CD4-positive, alpha-beta T cell treated with Interleukin-15 for 1 hour (primary cell): ENCODE results near the gene CHST9.
"Not testable (repeated sequence)": the region's sequence is repeated elsewhere in the genome, so short reads cannot be mapped to it uniquely, and the experiment has no call there.

ENCODE experiments used
- DNase-seq: peaks from one replicate; pipeline ENCODE4 v3.0.0-alpha.2; 2020

CHST9 gene

GRCh38 chr18:26993568-26993967 lies 191.5 kb downstream of the CHST9 start:
- no peak for DNase-seq

- DNase-seq, result no peak
These were observed 192.2 kb downstream of the CHST9 start for GRCh38 chr18:26992926-26993325.

GRCh38 chr18:26989842-26990241 lies 195.3 kb downstream of the CHST9 start:
- DNase-seq, result no peak

- DNase-seq, result no peak
These were observed 203.6 kb downstream of the CHST9 start for GRCh38 chr18:26981360-26982082.

GRCh38 chr18:26978812-26979341 lies 206.2 kb downstream of the CHST9 start:
- DNase-seq, result no peak

- no peak for DNase-seq
These were observed 207.3 kb downstream of the CHST9 start for GRCh38 chr18:26977781-26978180.

- no peak for DNase-seq
These were observed 208.9 kb downstream of the CHST9 start for GRCh38 chr18:26976206-26976605.

GRCh38 chr18:26972549-26972948 lies 212.6 kb downstream of the CHST9 start:
- DNase-seq, result not testable (repeated sequence)

- no peak for DNase-seq
These were observed 213.7 kb downstream of the CHST9 start for GRCh38 chr18:26971409-26971808.

- no peak for DNase-seq
These were observed 214.5 kb downstream of the CHST9 start for GRCh38 chr18:26970637-26971036.

- no peak for DNase-seq
These were observed 219.9 kb downstream of the CHST9 start for GRCh38 chr18:26965206-26965605.

GRCh38 chr18:26963292-26963691 lies 221.8 kb downstream of the CHST9 start:
- DNase-seq, result no peak

GRCh38 chr18:26961839-26962238 lies 223.3 kb downstream of the CHST9 start:
- DNase-seq, result no peak

GRCh38 chr18:26960911-26961310 lies 224.2 kb downstream of the CHST9 start:
- DNase-seq, result no peak

- DNase-seq, result no peak
These were observed 228.2 kb downstream of the CHST9 start for GRCh38 chr18:26956863-26957262.

- no peak for DNase-seq
These were observed 236.4 kb downstream of the CHST9 start for GRCh38 chr18:26948703-26949102.

GRCh38 chr18:26943906-26944305 lies 241.2 kb downstream of the CHST9 start:
- no peak for DNase-seq

- DNase-seq, result no peak
These were observed 243.5 kb downstream of the CHST9 start for GRCh38 chr18:26941584-26941983.

GRCh38 chr18:26940744-26941398 lies 244.2 kb downstream of the CHST9 start:
- no peak for DNase-seq

GRCh38 chr18:26931659-26932058 lies 253.4 kb downstream of the CHST9 start:
- DNase-seq, result no peak

- DNase-seq, result no peak
These were observed 254.5 kb downstream of the CHST9 start for GRCh38 chr18:26930630-26931029.

GRCh38 chr18:26928670-26929313 lies 256.3 kb downstream of the CHST9 start:
- no peak for DNase-seq

- not testable (repeated sequence) for DNase-seq
These were observed 257.3 kb downstream of the CHST9 start for GRCh38 chr18:26927822-26928221.
